H1 (cell line): ENCODE data around the gene ADAMTS4. TPM values are rescaled to one million over a fixed set of nuclear protein-coding genes. Genes with fewer than 3 reads are reported as not detected.

Experiments
- CTCF ChIA-PET: fragments of 300-600 bp; sonication (Branson Sonifier 250); formaldehyde crosslinking; loops from one replicate; lab custom pipeline; 2021; ENCODE audit not compliant: partially characterized antibody; lab: Charles Lee
- POLR2A ChIA-PET: fragments of 300-600 bp; sonication (Branson Sonifier 250); formaldehyde crosslinking; loops from one replicate; lab custom pipeline; 2021; ENCODE audit warnings: inconsistent platforms; ENCODE audit not compliant: partially characterized antibody; lab: Charles Lee
- DNase-seq, 2 experiments: peaks; one replicate each; pipeline versions ENCODE4 v3.0.0 to v3.0.0-alpha.2; 2010 to 2022; ENCODE audit warnings: low spot score in 2 of 2, low read depth in 1 of 2, mixed read lengths in 1 of 2
- FAIRE-seq: peaks from 2 replicates; lab custom pipeline; 2011; peaks lifted over from hg19 to GRCh38; lab: Jason Lieb, UNC
- H2AFZ ChIP-seq: 2 replicates; pipeline ENCODE4 v1.8.1; 2012; ENCODE audit warnings: low read length, inconsistent platforms
- H2AK5ac ChIP-seq: 2 replicates; pipeline ENCODE4 v1.6.1; 2013; ENCODE audit warnings: low read depth, low read length
- H2BK120ac ChIP-seq: replicated peaks from 2 replicates; pipeline ENCODE3; 2013; ENCODE audit warnings: low read depth, low read length, inconsistent platforms
- H2BK12ac ChIP-seq: 2 replicates; pipeline ENCODE4 v1.6.1; 2013; ENCODE audit warnings: low read depth, low read length
- H2BK15ac ChIP-seq: 2 replicates; pipeline ENCODE4 v1.6.1; 2013; ENCODE audit warnings: low read length
- H2BK20ac ChIP-seq: 2 replicates; pipeline ENCODE4 v1.6.1; 2013; ENCODE audit warnings: low read length
- H2BK5ac ChIP-seq: 2 replicates; pipeline ENCODE4 v1.6.1; 2013; ENCODE audit warnings: low read depth, low read length
- H3K14ac ChIP-seq: 2 replicates; pipeline ENCODE4 v1.6.1; 2013; ENCODE audit warnings: inconsistent platforms; ENCODE audit not compliant: insufficient read length
- H3K18ac ChIP-seq: 2 replicates; pipeline ENCODE4 v1.6.1; 2013; ENCODE audit warnings: low read length; ENCODE audit errors: extremely low read depth
- H3K23ac ChIP-seq: 2 replicates; pipeline ENCODE4 v1.6.1; 2013; ENCODE audit warnings: inconsistent platforms; ENCODE audit not compliant: insufficient read length
- H3K23me2 ChIP-seq: 2 replicates; pipeline ENCODE4 v1.6.1; 2013; ENCODE audit warnings: low read depth, low read length
- H3K27ac ChIP-seq: 2 replicates; pipeline ENCODE4 v1.6.1; 2011; ENCODE audit warnings: low read depth, low read length, inconsistent platforms
- H3K27me3 ChIP-seq, 4 experiments: replicated peaks in 1 of 4; 1 replicate in 1 of 4; 2 replicates in 3 of 4; pipeline versions ENCODE4 v1.6.1 to v1.8.1; 2011 to 2013; ENCODE audit warnings: low read length in 3 of 4, mild to moderate bottlenecking in 3 of 4, inconsistent platforms in 2 of 4, mixed read lengths in 2 of 4, moderate library complexity in 1 of 4; ENCODE audit not compliant: control insufficient read depth in 3 of 4, insufficient read depth in 3 of 4; ENCODE audit errors: extremely low read depth in 1 of 4
- H3K36me3 ChIP-seq, 4 experiments: 2 replicates each; pipeline versions ENCODE4 v1.6.1 to v1.8.1; 2011 to 2013; ENCODE audit warnings: mild to moderate bottlenecking in 4 of 4, low read length in 3 of 4, moderate library complexity in 2 of 4, control low read depth in 1 of 4, inconsistent platforms in 1 of 4; ENCODE audit not compliant: insufficient read depth in 4 of 4, control insufficient read depth in 2 of 4
- H3K4ac ChIP-seq: replicated peaks from 2 replicates; pipeline ENCODE3; 2013; ENCODE audit warnings: low read length, low read depth, mixed read lengths, inconsistent platforms; ENCODE audit not compliant: insufficient read length
- H3K4me1 ChIP-seq, 4 experiments: replicated peaks in 1 of 4; 1 replicate in 1 of 4; 2 replicates in 3 of 4; pipeline versions ENCODE4 v1.6.1 to v1.8.1; 2011 to 2013; ENCODE audit warnings: low read length in 3 of 4, inconsistent platforms in 2 of 4, mixed read lengths in 1 of 4; ENCODE audit not compliant: insufficient read depth in 4 of 4, control insufficient read depth in 3 of 4
- H3K4me2 ChIP-seq, 2 experiments: 2 replicates each; pipeline versions ENCODE4 v1.6.1 to v1.8.1; 2011 to 2013; ENCODE audit warnings: low read depth in 2 of 2, low read length in 2 of 2, control low read depth in 1 of 2, inconsistent platforms in 1 of 2, mild to moderate bottlenecking in 1 of 2; ENCODE audit not compliant: insufficient read depth in 1 of 2
- H3K4me3 ChIP-seq, 4 experiments: fragments of 200-600, 300-600 bp in 1 of 4; sonication (generic), shearing (Covaris generic), sonication (Bioruptor Twin) in 1 of 4; 2 replicates each; pipeline versions ENCODE4 v1.5.1 to v1.8.1; 2011 to 2016; ENCODE audit warnings: low read length in 4 of 4, low read depth in 3 of 4, control low read depth in 2 of 4, inconsistent platforms in 2 of 4, mild to moderate bottlenecking in 2 of 4, mixed read lengths in 1 of 4, moderate library complexity in 1 of 4; ENCODE audit not compliant: insufficient read depth in 2 of 4; ENCODE audit errors: extremely low read depth in 1 of 4
- H3K56ac ChIP-seq: replicated peaks from 2 replicates; pipeline ENCODE3; 2013; ENCODE audit warnings: low read depth, mild to moderate bottlenecking, mixed read lengths, low read length, inconsistent platforms; ENCODE audit not compliant: insufficient read length
- H3K79me1 ChIP-seq: 2 replicates; pipeline ENCODE4 v1.6.1; 2013; ENCODE audit warnings: low read depth, low read length, control low read depth
- H3K79me2 ChIP-seq, 2 experiments: 2 replicates each; pipeline versions ENCODE4 v1.6.1 to v1.8.1; 2012 to 2013; ENCODE audit warnings: low read length in 2 of 2, mild to moderate bottlenecking in 2 of 2, inconsistent platforms in 1 of 2; ENCODE audit not compliant: insufficient read depth in 2 of 2, control insufficient read depth in 1 of 2
- H3K9ac ChIP-seq, 4 experiments: replicated peaks in 1 of 4; 1 replicate in 1 of 4; 2 replicates in 3 of 4; pipeline versions ENCODE4 v1.6.1 to v1.8.1; 2011 to 2013; ENCODE audit warnings: low read depth in 3 of 4, low read length in 3 of 4, control low read depth in 2 of 4, mild to moderate bottlenecking in 2 of 4, moderate library complexity in 2 of 4, inconsistent platforms in 1 of 4; ENCODE audit errors: extremely low read depth in 1 of 4
- H3K9me3 ChIP-seq, 2 experiments: 2 replicates each; pipeline versions ENCODE4 v1.6.1 to v1.8.1; 2012 to 2013; ENCODE audit warnings: mild to moderate bottlenecking in 2 of 2, moderate library complexity in 2 of 2, control low read depth in 1 of 2, inconsistent platforms in 1 of 2, low read depth in 1 of 2, low read length in 1 of 2, mixed read lengths in 1 of 2; ENCODE audit not compliant: insufficient read depth in 2 of 2
- H4K20me1 ChIP-seq, 2 experiments: replicated peaks in 1 of 2; 2 replicates each; pipeline versions ENCODE3 to v1.8.1; 2011 to 2013; ENCODE audit warnings: inconsistent platforms in 2 of 2, low read length in 2 of 2, mild to moderate bottlenecking in 1 of 2; ENCODE audit not compliant: insufficient read depth in 2 of 2, control insufficient read depth in 1 of 2
- H4K5ac ChIP-seq: 2 replicates; pipeline ENCODE4 v1.6.1; 2013; ENCODE audit warnings: low read length, low read depth, mixed read lengths, inconsistent platforms; ENCODE audit not compliant: insufficient read length
- H4K8ac ChIP-seq: 2 replicates; pipeline ENCODE4 v1.8.0; 2013; ENCODE audit warnings: mild to moderate bottlenecking, moderate library complexity, low read length, inconsistent platforms; ENCODE audit not compliant: insufficient read depth; ENCODE audit errors: extremely low read depth
- H4K91ac ChIP-seq: replicated peaks from 2 replicates; pipeline ENCODE3; 2013; ENCODE audit warnings: low read length, mixed read lengths, inconsistent platforms; ENCODE audit not compliant: insufficient read length
- CTBP2 ChIP-seq: IDR thresholded peaks from 2 replicates; pipeline ENCODE4 v1.7.0; 2011; ENCODE audit warnings: borderline replicate concordance, mild to moderate bottlenecking, moderate library complexity, mixed read lengths, low read length; ENCODE audit not compliant: insufficient read depth, insufficient read length
- HDAC2 ChIP-seq, 2 experiments: fragments of 300-600 bp in 1 of 2; sonication (generic) in 1 of 2; IDR thresholded peaks; 2 replicates each; pipeline ENCODE4 v1.6.1; 2011 to 2012; ENCODE audit warnings: low read depth in 2 of 2, low read length in 2 of 2, mild to moderate bottlenecking in 2 of 2, moderate library complexity in 2 of 2, borderline replicate concordance in 1 of 2, inconsistent platforms in 1 of 2
- KDM1A ChIP-seq: fragments of 200-600, 300-600 bp; sonication (generic); IDR thresholded peaks from 2 replicates; pipeline ENCODE4 v1.7.1; 2016; ENCODE audit warnings: mild to moderate bottlenecking, low read length, borderline replicate concordance
- NANOG ChIP-seq: IDR thresholded peaks from 2 replicates; pipeline ENCODE4 v1.6.1; 2011; ENCODE audit warnings: low read length, low read depth, mild to moderate bottlenecking, inconsistent platforms; ENCODE audit not compliant: insufficient read depth, poor library complexity, severe bottlenecking
- POLR2AphosphoS5 ChIP-seq: IDR thresholded peaks from 2 replicates; pipeline ENCODE4 v1.6.1; 2011; ENCODE audit warnings: low read depth, low read length
- RFX5 ChIP-seq: IDR thresholded peaks from 2 replicates; pipeline ENCODE4 v1.6.1; 2011; ENCODE audit warnings: low read depth, low read length, improper control_type of control experiment, borderline replicate concordance
- RNF2 ChIP-seq: fragments of 200-900, 300-1000 bp; sonication (generic); IDR thresholded peaks from 2 replicates; pipeline ENCODE4 v1.7.1; 2016; ENCODE audit warnings: borderline replicate concordance, low read depth, mild to moderate bottlenecking, antibody characterized with exemption, low read length; ENCODE audit not compliant: poor library complexity, severe bottlenecking; ENCODE audit errors: missing control alignments
- SIN3A ChIP-seq, 2 experiments: IDR thresholded peaks in 1 of 2; conservative IDR thresholded peaks in 1 of 2; 2 replicates each; pipeline ENCODE4 v1.6.1; 2011 to 2012; ENCODE audit warnings: low read length in 2 of 2, improper control_type of control experiment in 1 of 2, low read depth in 1 of 2, mild to moderate bottlenecking in 1 of 2
- SP2 ChIP-seq: IDR thresholded peaks from 2 replicates; pipeline ENCODE4 v1.6.1; 2012; ENCODE audit warnings: mild to moderate bottlenecking, low read length, inconsistent platforms
- WGBS, 2 experiments: shearing (Covaris generic) in 1 of 2; methylation state at CpG; one replicate each; pipeline versions ENCODE4 v1.1.6 to v1.1.7; 2013 to 2015; ENCODE audit warnings: low lambda C conversion rate in 2 of 2, mixed read lengths in 2 of 2, inconsistent platforms in 1 of 2, low coverage in 1 of 2, missing lambda C conversion rate in 1 of 2; ENCODE audit not compliant: insufficient replicate concordance in 2 of 2, insufficient coverage in 1 of 2, insufficient read length in 1 of 2; ENCODE audit errors: extremely low coverage in 1 of 2, missing lambda C conversion rate in 1 of 2; 5-methylcytosine and 5-hydroxymethylcytosine counted together
- polyA plus RNA-seq, 7 experiments: library from polyadenylated mRNA; depleted of rRNA in 3 of 7; stranded (reverse) in 5 of 7; unstranded in 2 of 7; fragments of >200 nt in 5 of 7; fragments of 200-250 nt in 2 of 7; gene quantifications; 1 replicate in 5 of 7; 2 replicates in 1 of 7; 4 replicates in 1 of 7; pipeline versions ENCODE4 v1.2.1 to v1.2.3, GENCODE V29; 2011 to 2013; ENCODE audit warnings: missing spikeins in 2 of 7, mixed read lengths in 2 of 7
- total RNA-seq: library from RNA; stranded (reverse); fragmentation: NEBNext Ultra II Directional; extraction: Animal tissue kit (Norgen Biotek cat#: 25700); gene quantifications from 2 replicates; pipeline ENCODE4 v1.2.1, GENCODE V29; 2021
- TF ChIP-seq, protein P1 (sequence below): IDR thresholded peaks from 2 replicates; pipeline ENCODE4 v1.6.1; 2011; ENCODE audit warnings: low read depth, mild to moderate bottlenecking, low read length; ENCODE audit not compliant: insufficient read depth

ADAMTS4 gene
- total and polyA plus RNA-seq, 2 of the 8 experiments (the other 6 are each of a cell fraction or from before 2014, with no cell fraction given) = 4.6 to 7.2 TPM

DNA sequence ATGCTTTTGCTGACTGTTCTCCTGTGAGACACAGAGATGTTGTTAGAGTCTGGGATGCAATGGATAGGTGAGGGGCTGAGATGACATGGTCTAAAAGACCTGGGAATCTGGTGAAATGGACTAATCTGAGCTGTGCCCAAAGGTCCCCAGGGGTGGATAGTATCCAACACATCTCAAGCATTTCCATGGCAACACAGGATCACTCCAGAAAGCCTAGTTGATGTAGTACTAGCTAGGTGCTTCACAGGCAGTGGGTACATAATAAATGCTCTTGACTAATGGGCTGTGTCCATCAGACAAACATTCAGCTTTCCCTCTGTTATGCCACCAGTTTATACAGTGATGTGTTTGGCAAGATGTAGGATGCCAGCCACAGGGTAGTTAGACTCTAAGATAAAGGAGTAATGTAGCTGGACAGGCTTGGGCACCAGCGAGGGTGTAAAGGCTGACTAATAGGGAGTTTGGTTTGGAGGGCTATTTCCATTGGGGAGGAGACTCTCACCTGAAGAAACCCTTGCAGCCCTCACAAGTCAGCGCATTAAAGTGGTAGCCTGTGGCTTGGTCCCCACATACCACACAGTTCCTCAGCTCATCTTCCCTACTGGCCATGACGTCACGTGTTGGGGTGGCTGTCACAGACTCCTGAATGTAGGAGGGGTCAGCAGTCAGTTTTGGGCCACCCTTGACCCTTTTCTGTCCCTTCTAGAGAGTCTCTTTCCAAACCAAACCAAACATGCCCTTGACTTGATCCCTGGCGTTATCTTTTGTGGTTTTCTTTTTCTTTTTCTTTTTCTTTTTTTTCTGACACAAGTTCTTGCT lies 37.3 kb upstream of the ADAMTS4 start:
- CTCF ChIA-PET = interaction anchor here (1.1 to 8.6 kb wide), 12 partner anchors 8 to 146 kb away, joined by 3 to 84 read pairs (median 4); partner anchors contain the start of genes ADAMTS4, PCP4L1 and TOMM40L
- Histone ChIP-seq H3K4me1 (no peaks in the 10 kb centered on the region), H3K4me2 (no peak overlapping the region), H3K4ac (no peak overlapping the region), H3K56ac (no peak overlapping the region), H3K9ac (no peak overlapping the region), H2BK12ac (no peak overlapping the region), H3K36me3 (no peaks in the 10 kb centered on the region), H3K23me2 (no peaks in the 10 kb centered on the region), H3K79me1 (no peaks in the 10 kb centered on the region), H3K9me3 (no peaks in the 10 kb centered on the region), H4K91ac (no peak overlapping the region), H3K27me3 (no peaks in the 10 kb centered on the region), H4K5ac (no peak overlapping the region), H2BK5ac (no peak overlapping the region), H3K18ac (no peak overlapping the region), H2BK20ac (no peak overlapping the region), H4K20me1 (no peaks in the 10 kb centered on the region), H2AK5ac (no peak overlapping the region), H3K79me2 (no peaks in the 10 kb centered on the region), H3K23ac (no peak overlapping the region), H2BK120ac (no peak overlapping the region), H2AFZ (no peak overlapping the region), H2BK15ac (no peak overlapping the region), H3K27ac (no peak overlapping the region), H3K4me3 (no peak overlapping the region), H4K8ac (no peak overlapping the region), H3K14ac (no peak overlapping the region)
- WGBS, 2 experiments = 93% methylated on average over 5 of the region's 5 CpGs; no CpG with 5 or more reads in 1 of the 2 experiments
- FAIRE-seq (no peak), DNase-seq (no peak)
- POLR2A ChIA-PET = interaction anchor here (0.6 to 1.5 kb wide), 8 partner anchors 14 to 96 kb away, joined by 3 to 5 read pairs (median 3); partner anchors contain the start of gene SDHC
- no peak for TF ChIP-seq SIN3A (conservative IDR thresholded peaks at IDR 0.05 in 1 of 2, IDR thresholded peaks at IDR 0.05 in 1 of 2; ENCODE audit: low read depth in 1 of 2, low read length in 2 of 2)
- TF ChIP-seq POLR2AphosphoS5 = no peak
- no peak for TF ChIP-seq SP2
- TF ChIP-seq HDAC2 (IDR thresholded peaks at IDR 0.05; ENCODE audit: borderline replicate concordance in 1 of 2, low read depth in 2 of 2, low read length in 2 of 2) = no peak
- TF ChIP-seq CTBP2 = no peak
- no peak for TF ChIP-seq RFX5
- TF ChIP-seq NANOG = no peak
- TF ChIP-seq KDM1A = no peak
- no peak for TF ChIP-seq RNF2
- TF ChIP-seq, protein P1, sequence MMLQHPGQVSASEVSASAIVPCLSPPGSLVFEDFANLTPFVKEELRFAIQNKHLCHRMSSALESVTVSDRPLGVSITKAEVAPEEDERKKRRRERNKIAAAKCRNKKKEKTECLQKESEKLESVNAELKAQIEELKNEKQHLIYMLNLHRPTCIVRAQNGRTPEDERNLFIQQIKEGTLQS = no peak
